CD4-positive, alpha-beta T cell (primary cell): ENCODE measurements around the gene HDAC5. TPM values are rescaled to one million over a fixed set of nuclear protein-coding genes. Genes with fewer than 3 reads are reported as not detected.

Experiments used
- ATAC-seq: fragments of 200-7000 bp; cut with Tn5 transposase; one replicate; pipeline ENCODE4 v1.10.0; 2022; ENCODE audit warnings: mild to moderate bottlenecking; ENCODE audit not compliant: poor library complexity
- CTCF ChIA-PET: fragments of 350-600 bp; sonication (Branson Sonifier 250); formaldehyde crosslinking; loops from one replicate; lab custom pipeline; 2021; ENCODE audit warnings: antibody characterized with exemption, inconsistent platforms; lab: Charles Lee
- POLR2A ChIA-PET: fragments of 350-600 bp; sonication (Branson Sonifier 250); formaldehyde crosslinking; loops from one replicate; lab custom pipeline; 2021; ENCODE audit warnings: antibody characterized with exemption, inconsistent platforms; lab: Charles Lee
- DNase-seq, 14 experiments: peaks; one replicate each; pipeline ENCODE4 v3.0.0-alpha.2; 2013 to 2020; ENCODE audit warnings: mixed read lengths in 2 of 14
- H3K27ac ChIP-seq, 2 donors: one replicate each; pipeline versions ENCODE4 v1.5.1 to v1.7.0; 2013; ENCODE audit warnings: low read length in 2 of 2, low read depth in 1 of 2, mild to moderate bottlenecking in 1 of 2
- H3K27me3 ChIP-seq, 2 experiments: 1 replicate in 1 of 2; 2 replicates in 1 of 2; pipeline versions ENCODE4 v1.6.1 to v1.7.0; 2013; ENCODE audit warnings: low read length in 2 of 2, control low read depth in 1 of 2, mild to moderate bottlenecking in 1 of 2, moderate library complexity in 1 of 2; ENCODE audit not compliant: insufficient read depth in 2 of 2, control insufficient read depth in 1 of 2
- H3K36me3 ChIP-seq: one replicate; pipeline ENCODE4 v1.6.1; 2013; ENCODE audit warnings: low read length, control low read depth; ENCODE audit not compliant: insufficient read depth
- H3K4me1 ChIP-seq: one replicate; pipeline ENCODE4 v1.6.1; 2013; ENCODE audit warnings: low read length, control low read depth; ENCODE audit not compliant: insufficient read depth
- H3K4me3 ChIP-seq: one replicate; pipeline ENCODE4 v1.5.1; 2013; ENCODE audit warnings: mild to moderate bottlenecking, low read length, moderate library complexity
- H3K9me3 ChIP-seq, 2 experiments: 1 replicate in 1 of 2; 2 replicates in 1 of 2; pipeline versions ENCODE4 v1.6.1 to v1.7.0; 2013; ENCODE audit warnings: low read length in 2 of 2, mild to moderate bottlenecking in 2 of 2, control low read depth in 1 of 2, moderate library complexity in 1 of 2; ENCODE audit not compliant: control insufficient read depth in 1 of 2, insufficient read depth in 1 of 2
- H3K27ac Mint-ChIP-seq: one replicate; pipeline ENCODE4 v1.8.0; 2020; ENCODE audit warnings: mixed read lengths
- H3K27me3 Mint-ChIP-seq: one replicate; pipeline ENCODE4 v1.8.0; 2021; ENCODE audit warnings: mixed read lengths
- H3K36me3 Mint-ChIP-seq: one replicate; pipeline ENCODE4 v1.8.0; 2021; ENCODE audit warnings: low read depth, mixed read lengths
- H3K4me1 Mint-ChIP-seq: one replicate; pipeline ENCODE4 v1.8.0; 2021; ENCODE audit warnings: low read depth, mixed read lengths
- H3K4me3 Mint-ChIP-seq: one replicate; pipeline ENCODE4 v1.8.0; 2020; ENCODE audit warnings: mild to moderate bottlenecking, mixed read lengths
- H3K9me3 Mint-ChIP-seq: one replicate; pipeline ENCODE4 v1.8.0; 2020; ENCODE audit warnings: mixed read lengths
- CTCF ChIP-seq: fragments of 200-600 bp; IDR thresholded peaks from one replicate; pipeline ENCODE4 v1.8.0; 2022; ENCODE audit warnings: antibody characterized with exemption, mild to moderate bottlenecking
- intact Hi-C, 2 experiments: fragments of 100-400 bp; cut with DNase I in 1 of 2; cut with micrococcal nuclease in 1 of 2; formaldehyde crosslinking; loops; one replicate each; pipeline versions ENCODE4 v1.15.1 to v1.9.0; 2023 to 2025; cut with DNase I, micrococcal nuclease
- total RNA-seq, 174 experiments: library from RNA in 2 of 174; stranded (reverse) in 2 of 174; gene quantifications; one replicate each; pipeline ENCODE4 v1.2.3 and lab custom pipeline; 2021 to 2026

Gene HDAC5
- total RNA-seq, 2 experiments from 2014 or later: 92.0 to 92.5 TPM

- H3K4me1 ChIP-seq: peaks cover 6% of the 10 kb centered on the region
- no peak for TF ChIP-seq CTCF
- intact Hi-C loops: loop anchor here in 1 of 2 experiments (5.0 to 10.0 kb wide), 2 partner anchors 276 to 859 kb away; partner anchors contain the start of gene CCDC200
- Mint-ChIP-seq H3K9me3 (no peaks in the 10 kb centered on the region), H3K4me1 (no peaks in the 10 kb centered on the region), H3K27ac (no peak overlapping the region), H3K4me3 (no peak overlapping the region), H3K27me3 (no peaks in the 10 kb centered on the region), H3K36me3 (peaks cover 73% of the 10 kb centered on the region)
- ChIA-PET CTCF (interaction anchor here (0.9 kb wide), 1 partner anchor 40 kb away, joined by 3 read pairs; the partner anchor contains the start of gene HDAC5), POLR2A (no interaction called here)
- H3K4me3 ChIP-seq: no peak overlapping the region
- ATAC-seq (no peak), DNase-seq (no peak)
- H3K27me3 ChIP-seq: no peaks in the 10 kb centered on the region
- H3K9me3 ChIP-seq: no peaks in the 10 kb centered on the region
- no peak overlapping the region for H3K27ac ChIP-seq
- peaks cover 50% of the 10 kb centered on the region for H3K36me3 ChIP-seq
Measured at GRCh38 chr17:44083250-44083849, 40.1 kb downstream of the HDAC5 start.

GRCh38 chr17:44082256-44082927 is 41.0 kb downstream of the HDAC5 start:
- Histone ChIP-seq H3K4me1 (peaks cover 3% of the 10 kb centered on the region), H3K9me3 (no peaks in the 10 kb centered on the region), H3K4me3 (no peak overlapping the region), H3K27ac (no peak overlapping the region), H3K27me3 (no peaks in the 10 kb centered on the region), H3K36me3 (peaks cover 51% of the 10 kb centered on the region)
- DNase-seq (no peak), ATAC-seq (no peak)
- intact Hi-C loops: loop anchor here in 1 of 2 experiments (5.0 to 10.0 kb wide), 2 partner anchors 275 to 858 kb away; partner anchors contain the start of gene CCDC200
- Mint-ChIP-seq H3K27ac (no peak overlapping the region), H3K27me3 (no peaks in the 10 kb centered on the region), H3K4me1 (no peaks in the 10 kb centered on the region), H3K36me3 (peaks cover 70% of the 10 kb centered on the region), H3K4me3 (no peak overlapping the region), H3K9me3 (no peaks in the 10 kb centered on the region)
- CTCF ChIA-PET: no interaction called here
- POLR2A ChIA-PET: no interaction called here
- no peak for TF ChIP-seq CTCF

- Histone ChIP-seq H3K9me3 (no peaks in the 10 kb centered on the region), H3K4me3 (no peak overlapping the region), H3K27me3 (no peaks in the 10 kb centered on the region), H3K4me1 (no peaks in the 10 kb centered on the region), H3K27ac (no peak overlapping the region), H3K36me3 (peaks cover 58% of the 10 kb centered on the region)
- ATAC-seq (no peak), DNase-seq (no peak)
- Mint-ChIP-seq H3K4me1 (no peaks in the 10 kb centered on the region), H3K27me3 (no peaks in the 10 kb centered on the region), H3K4me3 (no peak overlapping the region), H3K27ac (no peak overlapping the region), H3K9me3 (no peaks in the 10 kb centered on the region), H3K36me3 (peaks cover 69% of the 10 kb centered on the region)
- ChIA-PET CTCF (no interaction called here), POLR2A (no interaction called here)
- intact Hi-C loops: loop anchor here in 1 of 2 experiments (5.0 to 10.0 kb wide), 2 partner anchors 274 to 857 kb away; partner anchors contain the start of gene CCDC200
- TF ChIP-seq CTCF: no peak
Measured at GRCh38 chr17:44081681-44082080, 41.8 kb downstream of the HDAC5 start.
